Lower leg skin (tissue), 3 donors: ENCODE measurements around the gene SNX4.

Experiments used
- POLR2A ChIP-seq, 2 donors: fragments of 450-650 bp; IDR thresholded peaks; one replicate each; pipeline ENCODE4 v1.6.1; 2016 to 2017; ENCODE audit warnings: antibody characterized with exemption in 2 of 2, mild to moderate bottlenecking in 1 of 2, moderate library complexity in 1 of 2
- TF ChIP-seq, protein P1 (sequence below), 3 donors: fragments of 450-650 bp; IDR thresholded peaks; one replicate each; pipeline ENCODE4 v1.5.1; 2016; ENCODE audit warnings: antibody characterized with exemption in 3 of 3, mild to moderate bottlenecking in 3 of 3, moderate library complexity in 2 of 3

DNA sequence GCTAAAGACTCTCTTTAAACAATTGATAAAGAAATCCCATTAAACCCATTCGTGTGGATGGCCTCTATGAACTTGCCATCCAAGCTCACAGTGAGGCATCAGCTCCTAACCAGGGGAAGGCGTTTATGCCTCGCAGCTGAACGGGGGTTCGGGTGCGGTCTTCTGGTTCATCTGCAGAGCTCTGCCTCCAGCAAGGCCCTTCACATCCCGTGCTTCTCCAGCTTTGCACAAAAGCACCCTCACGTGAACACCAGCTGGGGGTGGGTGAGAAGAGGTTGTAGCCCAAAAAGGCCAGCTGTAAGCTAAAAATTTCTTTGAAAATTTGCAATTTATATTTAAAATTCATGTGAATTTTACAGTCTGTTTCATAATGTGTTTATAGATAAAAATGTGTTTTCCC is 105.3 kb downstream of the SNX4 start:
- TF ChIP-seq POLR2A (IDR thresholded peaks at IDR 0.05) = no peak
- TF ChIP-seq, protein P1, sequence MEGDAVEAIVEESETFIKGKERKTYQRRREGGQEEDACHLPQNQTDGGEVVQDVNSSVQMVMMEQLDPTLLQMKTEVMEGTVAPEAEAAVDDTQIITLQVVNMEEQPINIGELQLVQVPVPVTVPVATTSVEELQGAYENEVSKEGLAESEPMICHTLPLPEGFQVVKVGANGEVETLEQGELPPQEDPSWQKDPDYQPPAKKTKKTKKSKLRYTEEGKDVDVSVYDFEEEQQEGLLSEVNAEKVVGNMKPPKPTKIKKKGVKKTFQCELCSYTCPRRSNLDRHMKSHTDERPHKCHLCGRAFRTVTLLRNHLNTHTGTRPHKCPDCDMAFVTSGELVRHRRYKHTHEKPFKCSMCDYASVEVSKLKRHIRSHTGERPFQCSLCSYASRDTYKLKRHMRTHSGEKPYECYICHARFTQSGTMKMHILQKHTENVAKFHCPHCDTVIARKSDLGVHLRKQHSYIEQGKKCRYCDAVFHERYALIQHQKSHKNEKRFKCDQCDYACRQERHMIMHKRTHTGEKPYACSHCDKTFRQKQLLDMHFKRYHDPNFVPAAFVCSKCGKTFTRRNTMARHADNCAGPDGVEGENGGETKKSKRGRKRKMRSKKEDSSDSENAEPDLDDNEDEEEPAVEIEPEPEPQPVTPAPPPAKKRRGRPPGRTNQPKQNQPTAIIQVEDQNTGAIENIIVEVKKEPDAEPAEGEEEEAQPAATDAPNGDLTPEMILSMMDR (IDR thresholded peaks at IDR 0.05) = no peak
